Effector memory CD4-positive, alpha-beta T cell (primary cell): ENCODE data around the gene DNAJA4.

Experiments
- DNase-seq, 3 donors: peaks; one replicate each; pipeline ENCODE4 v3.0.0-alpha.2; 2020
- H3K27ac ChIP-seq: 2 replicates; pipeline ENCODE4 v1.7.0; 2013; ENCODE audit warnings: mild to moderate bottlenecking, low read length, moderate library complexity; ENCODE audit not compliant: insufficient read depth, poor library complexity, severe bottlenecking
- H3K27me3 ChIP-seq: replicated peaks from 2 replicates; pipeline ENCODE4 v1.7.0; 2013; ENCODE audit warnings: mild to moderate bottlenecking, low read length; ENCODE audit not compliant: insufficient read depth, control insufficient read depth, poor library complexity, severe bottlenecking
- H3K36me3 ChIP-seq: 2 replicates; pipeline ENCODE4 v1.7.0; 2013; ENCODE audit warnings: mild to moderate bottlenecking, low read length, moderate library complexity; ENCODE audit not compliant: control insufficient read depth, insufficient read depth
- H3K4me1 ChIP-seq: 2 replicates; pipeline ENCODE4 v1.7.0; 2013; ENCODE audit warnings: low read length, mild to moderate bottlenecking; ENCODE audit not compliant: control insufficient read depth, insufficient read depth, poor library complexity, severe bottlenecking
- H3K4me3 ChIP-seq: 2 replicates; pipeline ENCODE4 v1.7.0; 2013; ENCODE audit warnings: low read length, low read depth, mild to moderate bottlenecking; ENCODE audit not compliant: insufficient read depth, poor library complexity, severe bottlenecking
- H3K9me3 ChIP-seq: 2 replicates; pipeline ENCODE4 v1.7.0; 2013; ENCODE audit warnings: mild to moderate bottlenecking, low read length, moderate library complexity; ENCODE audit not compliant: control insufficient read depth

The DNAJA4 gene

GRCh38 chr15:78321786-78322185 lies 57.4 kb downstream of the DNAJA4 start:
- H3K4me3 ChIP-seq, result no peak overlapping the region
- no peaks in the 10 kb centered on the region for H3K27me3 ChIP-seq
- no peak for DNase-seq
- H3K4me1 ChIP-seq, result no peaks in the 10 kb centered on the region
- H3K27ac ChIP-seq, result no peak overlapping the region
- no peaks in the 10 kb centered on the region for H3K9me3 ChIP-seq
- no peaks in the 10 kb centered on the region for H3K36me3 ChIP-seq

- Histone ChIP-seq H3K36me3 (no peaks in the 10 kb centered on the region), H3K27me3 (no peaks in the 10 kb centered on the region), H3K9me3 (no peaks in the 10 kb centered on the region), H3K4me1 (no peaks in the 10 kb centered on the region), H3K4me3 (no peak overlapping the region), H3K27ac (no peak overlapping the region)
- DNase-seq, result no peak
These were observed 57.9 kb downstream of the DNAJA4 start for GRCh38 chr15:78322243-78322642.

- Histone ChIP-seq H3K27me3 (no peaks in the 10 kb centered on the region), H3K36me3 (no peaks in the 10 kb centered on the region), H3K4me1 (no peaks in the 10 kb centered on the region), H3K27ac (no peak overlapping the region), H3K4me3 (no peak overlapping the region), H3K9me3 (no peaks in the 10 kb centered on the region)
- no peak for DNase-seq
These were observed 58.6 kb downstream of the DNAJA4 start for GRCh38 chr15:78322724-78323521.

DNA sequence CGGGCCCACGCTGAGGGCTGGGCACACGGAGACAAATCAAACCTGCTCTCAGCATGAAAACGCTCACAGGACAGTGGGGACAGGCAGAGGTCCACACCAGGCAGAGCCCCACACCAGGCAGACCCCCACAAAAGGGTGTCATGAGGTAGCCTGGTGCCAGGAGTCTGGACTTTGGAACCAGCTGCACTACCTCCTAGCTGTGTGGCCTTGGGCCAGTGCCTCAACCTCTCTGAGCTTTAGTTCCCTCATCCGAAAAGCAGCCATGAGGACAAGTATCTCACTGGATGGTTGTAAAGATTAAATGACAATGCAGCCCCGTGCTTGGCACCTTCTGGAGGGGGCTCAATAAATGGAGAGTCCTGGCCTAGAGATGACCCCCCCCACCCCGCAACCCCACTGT lies 59.3 kb downstream of the DNAJA4 start:
- Histone ChIP-seq H3K27ac (no peak overlapping the region), H3K9me3 (no peaks in the 10 kb centered on the region), H3K27me3 (no peaks in the 10 kb centered on the region), H3K4me1 (no peaks in the 10 kb centered on the region), H3K4me3 (no peak overlapping the region), H3K36me3 (no peaks in the 10 kb centered on the region)
- no peak for DNase-seq

DNA sequence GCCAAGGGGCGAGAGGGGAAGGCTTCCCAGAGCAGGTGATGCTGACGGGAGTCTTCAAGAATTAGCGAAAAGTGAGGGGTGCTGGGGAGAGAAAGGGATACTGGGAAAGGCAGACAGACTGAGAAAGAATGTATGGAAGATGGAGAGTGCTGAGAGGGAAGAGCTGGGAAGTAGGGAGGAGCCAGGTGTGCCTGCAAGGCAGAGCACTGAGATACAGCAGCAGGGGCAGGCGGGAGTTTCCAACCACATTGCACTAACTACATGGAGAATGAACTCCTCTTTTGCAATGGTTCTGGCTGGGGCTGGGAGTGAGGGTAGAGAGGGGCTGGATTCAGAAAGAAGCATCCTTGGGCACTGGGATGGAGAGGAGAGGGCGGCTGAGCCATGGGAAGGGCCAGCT lies 59.8 kb downstream of the DNAJA4 start:
- Histone ChIP-seq H3K27me3 (no peaks in the 10 kb centered on the region), H3K27ac (no peak overlapping the region), H3K9me3 (no peaks in the 10 kb centered on the region), H3K36me3 (no peaks in the 10 kb centered on the region), H3K4me1 (no peaks in the 10 kb centered on the region), H3K4me3 (no peak overlapping the region)
- no peak for DNase-seq

DNA sequence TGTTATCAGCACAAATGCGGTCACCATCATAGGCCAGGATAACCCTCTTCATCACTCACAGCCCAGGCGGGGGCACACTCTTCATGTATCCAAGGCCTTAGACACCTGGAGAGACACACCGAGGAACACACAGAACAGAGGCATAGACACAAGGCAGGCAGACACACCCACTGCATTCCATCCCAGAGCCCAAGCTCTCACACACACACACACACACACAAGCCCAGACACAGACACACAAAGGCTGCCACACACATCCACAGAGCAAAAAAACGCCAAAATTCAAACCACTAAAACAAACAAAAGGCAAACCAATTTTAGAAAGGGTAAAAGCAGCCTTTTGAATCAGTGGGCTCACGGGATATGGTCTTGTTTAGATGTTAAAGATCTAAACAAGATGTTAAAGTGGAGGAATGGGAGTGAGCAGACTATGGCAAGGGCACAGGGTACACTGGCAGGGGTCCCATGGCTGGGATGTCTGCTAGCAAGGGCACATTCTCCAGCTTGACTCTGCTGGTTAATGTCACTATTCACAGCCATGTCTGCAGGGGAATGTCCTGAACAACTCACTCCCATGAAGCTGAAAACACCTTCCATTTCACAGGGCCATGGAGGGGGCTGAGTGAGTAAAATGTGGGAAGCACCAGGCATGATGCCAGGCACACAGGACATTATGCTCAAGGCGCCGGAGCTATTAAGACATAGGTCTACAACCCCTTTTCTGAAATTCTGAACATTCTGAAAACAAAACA lies 60.9 kb downstream of the DNAJA4 start:
- no peaks in the 10 kb centered on the region for H3K27me3 ChIP-seq
- DNase-seq, result no peak
- H3K4me3 ChIP-seq, result no peak overlapping the region
- H3K27ac ChIP-seq, result no peak overlapping the region
- H3K4me1 ChIP-seq, result no peaks in the 10 kb centered on the region
- no peaks in the 10 kb centered on the region for H3K36me3 ChIP-seq
- H3K9me3 ChIP-seq, result no peaks in the 10 kb centered on the region

DNA sequence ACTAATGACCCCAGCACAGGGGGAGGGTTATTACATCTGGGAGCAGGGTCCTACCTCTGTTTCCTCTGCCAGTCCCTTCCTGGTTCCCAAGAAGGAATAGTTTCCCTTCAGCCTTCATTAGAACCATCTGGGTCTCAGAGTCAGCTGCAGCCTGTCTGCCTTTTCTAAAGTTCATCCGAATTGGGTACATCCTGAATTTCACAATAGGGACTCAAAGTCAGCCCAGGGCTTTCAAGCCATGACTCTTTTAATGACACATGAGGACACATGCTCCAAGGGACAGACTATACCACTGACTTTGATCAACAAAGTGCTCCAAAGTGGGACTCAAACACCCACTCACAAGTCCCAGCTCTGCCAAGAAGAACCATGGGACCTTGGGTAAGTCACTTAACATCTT lies 63.1 kb downstream of the DNAJA4 start:
- no peak overlapping the region for H3K27ac ChIP-seq
- H3K27me3 ChIP-seq, result no peaks in the 10 kb centered on the region
- no peak overlapping the region for H3K4me3 ChIP-seq
- no peak for DNase-seq
- H3K9me3 ChIP-seq, result no peaks in the 10 kb centered on the region
- no peaks in the 10 kb centered on the region for H3K4me1 ChIP-seq
- no peaks in the 10 kb centered on the region for H3K36me3 ChIP-seq

GRCh38 chr15:78329625-78330024 lies 65.3 kb downstream of the DNAJA4 start:
- Histone ChIP-seq H3K27me3 (no peaks in the 10 kb centered on the region), H3K4me1 (no peaks in the 10 kb centered on the region)
- DNase-seq, result no peak

More at GRCh38 chr15:78329625-78330024, 65.3 kb downstream of the DNAJA4 start:
- no peaks in the 10 kb centered on the region for H3K36me3 ChIP-seq
- no peaks in the 10 kb centered on the region for H3K9me3 ChIP-seq
- no peak overlapping the region for H3K4me3 ChIP-seq
- no peak overlapping the region for H3K27ac ChIP-seq
